Activated naive CD8-positive, alpha-beta T cell treated with anti-CD3 and anti-CD28 coated beads, Interleukin-2, amount 10 ng/mL, durations not matched to agents 7 days and 5 days (primary cell): ENCODE data around the gene AGO1. TPM values are rescaled to one million over a fixed set of nuclear protein-coding genes. Genes with fewer than 3 reads are reported as not detected.
"Not testable (repeated sequence)": the region's sequence is repeated elsewhere in the genome, so short reads cannot be mapped to it uniquely, and the experiment has no call there.

ENCODE experiments used
- ATAC-seq: fragments of 150-1000 bp; cut with Tn5 transposase; one replicate; pipeline ENCODE4 v1.10.0; 2021; ENCODE audit warnings: low read depth, moderate library complexity
- POLR2A ChIA-PET: fragments of 350-600 bp; sonication (Branson Sonifier 250); formaldehyde crosslinking; loops from one replicate; lab custom pipeline; 2021; ENCODE audit warnings: antibody characterized with exemption; lab: Charles Lee
- DNase-seq: peaks from one replicate; pipeline ENCODE4 v3.0.0; 2021
- H3K27ac Mint-ChIP-seq: one replicate; pipeline ENCODE4 v1.8.0; 2022; ENCODE audit warnings: mild to moderate bottlenecking, mixed read lengths
- H3K27me3 Mint-ChIP-seq: one replicate; pipeline ENCODE4 v1.8.0; 2022; ENCODE audit warnings: mild to moderate bottlenecking, moderate library complexity, mixed read lengths
- H3K36me3 Mint-ChIP-seq: one replicate; pipeline ENCODE4 v1.8.0; 2021; ENCODE audit warnings: mild to moderate bottlenecking, mixed read lengths
- H3K4me1 Mint-ChIP-seq: one replicate; pipeline ENCODE4 v1.8.0; 2021; ENCODE audit warnings: mixed read lengths
- H3K4me3 Mint-ChIP-seq: one replicate; pipeline ENCODE4 v1.8.0; 2022; ENCODE audit warnings: mild to moderate bottlenecking, moderate library complexity, mixed read lengths
- H3K9me3 Mint-ChIP-seq: one replicate; pipeline ENCODE4 v1.8.0; 2021; ENCODE audit warnings: mixed read lengths
- total RNA-seq, 2 experiments: library from RNA; stranded (reverse); gene quantifications; one replicate each; pipeline ENCODE4 v1.2.3, GENCODE V29; 2021

Gene AGO1
- total RNA-seq, 2 experiments from 2014 or later: 24.0 to 24.8 TPM

DNA sequence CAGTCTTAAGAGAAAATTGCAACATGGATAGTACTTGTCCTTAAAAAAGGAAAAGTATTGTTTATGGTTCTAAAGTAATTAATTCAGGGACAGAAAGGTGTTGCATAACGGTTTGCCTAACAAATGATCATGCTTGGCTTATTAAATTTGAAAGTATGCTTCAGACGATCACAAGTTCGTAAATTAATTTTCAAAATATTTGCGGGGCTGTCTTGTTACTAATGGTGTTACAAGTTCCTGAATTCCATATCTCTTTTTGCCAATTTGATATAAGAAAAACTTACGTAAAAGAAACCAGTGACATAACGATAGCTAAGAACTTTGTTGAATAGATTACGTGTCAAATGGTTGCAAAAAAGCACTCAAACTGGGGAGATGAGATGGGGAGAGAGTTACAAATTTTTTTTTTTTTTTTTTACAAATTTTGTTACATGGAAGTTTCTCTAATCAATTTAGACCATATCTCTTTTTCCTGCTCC lies 49.2 kb downstream of the AGO1 start:
- DNase-seq (no peak), ATAC-seq (no peak)
- H3K27me3 Mint-ChIP-seq: no peaks in the 10 kb centered on the region
- peak overlapping the region; percentile 90 for H3K27ac Mint-ChIP-seq
- no peaks in the 10 kb centered on the region for H3K36me3 Mint-ChIP-seq
- POLR2A ChIA-PET: interaction anchor here (0.7 to 2.6 kb wide), 4 partner anchors 9 to 50 kb away, joined by 4 to 27 read pairs (median 6); partner anchors contain the start of gene AGO1
- no peaks in the 10 kb centered on the region for H3K9me3 Mint-ChIP-seq
- H3K4me1 Mint-ChIP-seq: peaks cover 29% of the 10 kb centered on the region
- peak overlapping the region; percentile 92 for H3K4me3 Mint-ChIP-seq

DNA sequence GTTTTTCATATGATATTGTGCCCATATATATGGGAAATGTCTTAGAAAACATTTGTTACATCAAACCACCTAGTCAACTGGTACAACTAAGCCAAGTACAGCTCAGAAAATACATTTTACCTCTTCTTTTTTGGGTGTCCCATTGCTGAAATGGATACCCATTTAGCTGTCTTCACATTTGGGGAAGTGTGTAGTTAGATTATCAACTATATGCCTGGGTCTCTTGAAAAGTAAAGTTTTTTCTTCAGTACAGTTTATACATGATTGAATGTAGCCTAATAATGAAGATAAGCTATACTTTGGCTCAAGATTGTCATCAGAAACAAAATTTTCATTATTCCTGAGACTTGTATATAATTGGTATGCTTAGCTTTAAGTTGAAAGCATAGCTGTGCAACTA lies 49.9 kb downstream of the AGO1 start:
- Mint-ChIP-seq H3K27ac (no peak overlapping the region), H3K27me3 (no peaks in the 10 kb centered on the region), H3K36me3 (no peaks in the 10 kb centered on the region), H3K4me1 (peaks cover 29% of the 10 kb centered on the region), H3K4me3 (peak overlapping the region; percentile 92), H3K9me3 (no peaks in the 10 kb centered on the region)
- ATAC-seq (no peak), DNase-seq (no peak)
- POLR2A ChIA-PET: interaction anchor here (1.2 to 1.3 kb wide), 2 partner anchors 9 to 49 kb away, joined by 4 to 7 read pairs; partner anchors contain the start of gene AGO1

DNA sequence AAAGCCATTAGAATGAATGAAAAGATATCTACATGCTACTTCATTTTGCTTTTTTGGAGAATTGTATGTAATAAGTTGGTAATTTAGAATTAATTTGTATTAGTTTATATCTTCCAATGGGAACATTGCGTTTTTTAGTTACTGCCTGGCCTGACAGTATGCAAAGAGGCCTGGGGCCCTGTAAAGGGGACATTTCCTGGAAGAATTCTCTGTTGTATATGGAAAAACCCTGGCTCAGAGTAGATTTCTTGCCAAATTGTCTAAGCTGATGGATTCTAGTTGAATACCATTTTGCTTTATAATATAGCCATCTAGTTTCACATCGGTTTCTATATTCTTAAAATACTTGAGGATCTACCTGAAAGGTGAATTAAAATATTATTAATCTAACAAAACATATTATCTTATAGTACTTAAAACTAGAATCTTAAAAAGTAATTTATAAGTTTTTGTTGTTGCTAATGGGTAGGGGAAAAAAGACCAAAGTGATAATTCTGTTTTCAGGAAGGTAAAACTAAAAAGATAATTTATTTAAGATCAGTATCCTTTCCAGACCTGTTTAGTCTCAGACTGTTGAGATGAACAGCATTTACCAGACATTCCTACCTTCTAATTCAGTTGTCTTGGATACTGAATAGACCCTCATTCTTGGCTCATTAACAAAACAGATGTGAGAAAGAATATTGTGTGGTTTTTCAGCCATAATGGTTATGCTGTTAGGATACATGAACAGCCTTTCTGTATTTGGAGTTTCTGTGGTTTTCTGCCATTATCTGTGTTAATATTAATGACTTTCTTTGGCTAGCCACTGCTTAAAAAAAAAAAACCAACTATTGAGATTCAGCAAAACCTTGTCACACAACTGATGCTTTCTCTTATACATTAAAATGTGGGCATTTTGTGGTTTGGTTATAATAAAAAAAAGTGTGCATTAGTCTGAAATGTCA lies 52.7 kb downstream of the AGO1 start:
- peaks cover 2% of the 10 kb centered on the region for H3K36me3 Mint-ChIP-seq
- POLR2A ChIA-PET: no interaction called here
- no peaks in the 10 kb centered on the region for H3K9me3 Mint-ChIP-seq
- H3K27me3 Mint-ChIP-seq: no peaks in the 10 kb centered on the region
- no peak for ATAC-seq
- H3K4me3 Mint-ChIP-seq: no peak overlapping the region
- peaks cover 29% of the 10 kb centered on the region for H3K4me1 Mint-ChIP-seq
- H3K27ac Mint-ChIP-seq: no peak overlapping the region
- DNase-seq: no peak

DNA sequence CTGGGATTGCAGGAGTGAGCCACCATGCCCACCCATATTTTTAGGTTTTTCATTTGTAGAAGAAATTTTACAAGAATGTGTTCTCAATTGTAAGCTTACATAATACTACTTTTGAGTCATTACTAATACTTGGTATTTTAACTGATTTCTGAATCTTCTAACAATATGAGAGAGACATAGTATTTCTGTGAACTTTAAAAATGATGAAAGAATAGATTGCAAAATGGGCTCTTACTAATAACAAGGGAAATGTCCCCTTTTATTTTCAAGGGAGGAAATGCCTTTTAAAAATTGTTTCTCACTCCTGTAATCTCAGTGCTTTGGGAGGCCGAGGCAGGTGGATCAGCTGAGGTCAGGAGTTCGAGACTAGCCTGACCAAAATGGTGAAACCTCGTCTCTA lies 53.8 kb downstream of the AGO1 start:
- H3K4me1 Mint-ChIP-seq: peaks cover 34% of the 10 kb centered on the region
- H3K9me3 Mint-ChIP-seq: no peaks in the 10 kb centered on the region
- H3K27me3 Mint-ChIP-seq: no peaks in the 10 kb centered on the region
- H3K36me3 Mint-ChIP-seq: peaks cover 8% of the 10 kb centered on the region
- DNase-seq (no peak), ATAC-seq (no peak)
- POLR2A ChIA-PET: no interaction called here
- no peak overlapping the region for H3K27ac Mint-ChIP-seq
- H3K4me3 Mint-ChIP-seq: no peak overlapping the region

DNA sequence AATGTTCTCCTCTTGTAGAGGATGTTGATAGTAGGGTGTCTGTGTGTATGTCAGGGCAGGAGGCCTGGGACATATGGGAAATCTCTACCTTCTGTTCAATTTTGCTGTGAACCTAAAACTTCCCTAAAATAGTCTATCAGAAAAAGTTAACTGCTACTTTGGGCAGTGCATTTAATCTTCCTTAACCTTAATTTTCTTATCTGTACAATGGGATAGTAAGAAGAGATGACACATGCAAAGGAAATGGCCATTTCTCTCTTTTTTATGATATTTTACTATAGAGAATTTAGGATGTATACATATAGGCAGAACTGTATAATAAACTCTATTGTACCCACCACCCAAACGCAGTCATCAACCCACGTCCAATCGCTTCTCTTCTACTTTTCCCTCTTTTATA lies 56.5 kb downstream of the AGO1 start:
- H3K9me3 Mint-ChIP-seq: no peaks in the 10 kb centered on the region
- no peak overlapping the region for H3K27ac Mint-ChIP-seq
- H3K4me1 Mint-ChIP-seq: peaks cover 28% of the 10 kb centered on the region
- ATAC-seq (no peak), DNase-seq (no peak)
- POLR2A ChIA-PET: no interaction called here
- H3K4me3 Mint-ChIP-seq: no peak overlapping the region
- no peaks in the 10 kb centered on the region for H3K27me3 Mint-ChIP-seq
- H3K36me3 Mint-ChIP-seq: peaks cover 10% of the 10 kb centered on the region

DNA sequence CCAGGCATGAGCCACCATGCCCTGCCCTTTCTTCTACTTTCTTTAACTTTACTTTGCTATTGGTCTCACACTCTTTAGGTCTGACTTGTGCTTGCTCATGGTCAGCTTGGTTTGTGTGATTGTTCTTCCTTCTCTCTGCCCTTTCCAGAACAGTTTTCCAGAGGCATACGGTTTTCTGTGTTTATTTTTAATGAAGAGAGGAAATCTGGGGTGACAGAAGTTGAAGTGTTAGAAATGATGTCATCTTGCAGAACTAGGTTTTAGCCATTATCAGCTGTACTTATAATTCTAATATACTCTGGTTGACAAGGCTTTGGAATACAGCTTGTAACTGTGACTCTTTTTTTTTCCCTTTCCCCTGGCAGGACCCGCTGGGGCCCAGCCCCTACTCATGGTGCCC lies 62.3 kb downstream of the AGO1 start:
- Mint-ChIP-seq H3K36me3 (peaks cover 25% of the 10 kb centered on the region), H3K4me3 (no peak overlapping the region), H3K27ac (no peak overlapping the region), H3K4me1 (peaks cover 33% of the 10 kb centered on the region), H3K27me3 (no peaks in the 10 kb centered on the region), H3K9me3 (no peaks in the 10 kb centered on the region)
- ATAC-seq (no peak), DNase-seq (no peak)
- POLR2A ChIA-PET: interaction anchor here (2.2 kb wide), 1 partner anchor 14 kb away, joined by 10 read pairs; the partner anchor contains the start of gene AGO3

DNA sequence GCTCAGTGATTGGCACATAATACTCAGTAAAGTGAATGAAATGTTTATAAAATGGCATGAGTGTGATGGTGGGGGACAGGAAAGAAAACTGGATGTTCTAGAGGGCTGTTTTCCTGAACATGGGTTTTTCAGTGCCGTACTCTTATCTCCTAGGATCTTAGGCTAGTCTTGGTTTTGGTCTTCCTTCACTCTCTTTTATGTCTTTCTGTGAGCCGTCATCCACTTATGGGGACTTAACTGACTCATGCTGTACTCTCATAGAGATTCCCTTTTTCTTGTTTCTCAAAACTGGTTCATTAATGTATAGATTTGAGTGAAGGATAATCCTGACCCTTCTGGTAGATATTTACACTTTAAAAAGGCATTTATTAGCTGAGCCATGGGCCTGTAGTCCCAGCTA lies 64.5 kb downstream of the AGO1 start:
- Mint-ChIP-seq H3K27ac (no peak overlapping the region), H3K4me3 (no peak overlapping the region), H3K4me1 (peaks cover 18% of the 10 kb centered on the region), H3K27me3 (no peaks in the 10 kb centered on the region), H3K36me3 (peaks cover 20% of the 10 kb centered on the region), H3K9me3 (no peaks in the 10 kb centered on the region)
- no peak for ATAC-seq
- POLR2A ChIA-PET: interaction anchor here (0.5 kb wide), 1 partner anchor 254 kb away, joined by 3 read pairs; no protein-coding TSS in a partner anchor
- DNase-seq: no peak

DNA sequence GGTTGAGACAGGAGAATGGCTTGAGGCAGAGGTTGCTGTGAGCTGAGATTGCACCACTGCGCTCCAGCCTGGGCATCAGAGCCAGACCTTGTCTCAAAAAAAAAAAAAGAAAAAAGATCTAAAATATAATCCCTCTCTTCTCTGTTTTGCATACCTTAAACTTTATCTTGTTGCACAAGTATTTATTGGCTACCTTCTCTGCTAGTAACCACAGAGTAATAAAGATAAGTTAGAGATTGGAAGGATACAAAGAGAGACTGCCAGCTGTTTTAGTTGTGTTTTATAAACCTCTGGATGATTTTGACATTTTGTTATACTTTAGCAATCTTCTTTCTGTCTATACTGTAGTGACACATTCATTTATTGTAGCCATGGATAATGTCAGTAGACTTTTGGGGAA lies 75.5 kb downstream of the AGO1 start:
- Mint-ChIP-seq H3K9me3 (no peaks in the 10 kb centered on the region), H3K4me3 (no peak overlapping the region), H3K27me3 (no peaks in the 10 kb centered on the region), H3K4me1 (peaks cover 3% of the 10 kb centered on the region), H3K27ac (no peak overlapping the region), H3K36me3 (peaks cover 10% of the 10 kb centered on the region)
- DNase-seq (no peak), ATAC-seq (no peak)
- POLR2A ChIA-PET: interaction anchor here (0.7 to 0.9 kb wide), 2 partner anchors 24 to 28 kb away, joined by 3 read pairs; partner anchors contain the start of gene AGO3

DNA sequence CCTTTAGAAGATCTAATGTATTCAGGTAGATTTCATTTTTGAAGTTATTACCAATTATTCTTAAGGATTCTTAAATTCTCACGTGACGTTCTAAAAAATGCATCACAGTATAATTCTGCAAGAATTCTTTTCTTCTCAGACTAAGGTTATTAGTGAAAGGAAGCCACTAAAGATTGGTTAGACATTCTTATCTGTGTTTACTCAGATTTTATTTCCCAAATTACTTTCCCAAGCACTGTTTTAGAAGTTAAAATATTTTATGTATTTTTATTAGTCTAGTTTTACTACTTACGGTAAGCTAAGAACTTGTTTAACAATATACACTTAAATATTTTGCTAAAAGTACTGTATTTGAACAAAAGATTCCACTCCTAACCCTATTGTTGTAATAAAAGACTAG lies 76.3 kb downstream of the AGO1 start:
- peaks cover 3% of the 10 kb centered on the region for H3K4me1 Mint-ChIP-seq

DNA sequence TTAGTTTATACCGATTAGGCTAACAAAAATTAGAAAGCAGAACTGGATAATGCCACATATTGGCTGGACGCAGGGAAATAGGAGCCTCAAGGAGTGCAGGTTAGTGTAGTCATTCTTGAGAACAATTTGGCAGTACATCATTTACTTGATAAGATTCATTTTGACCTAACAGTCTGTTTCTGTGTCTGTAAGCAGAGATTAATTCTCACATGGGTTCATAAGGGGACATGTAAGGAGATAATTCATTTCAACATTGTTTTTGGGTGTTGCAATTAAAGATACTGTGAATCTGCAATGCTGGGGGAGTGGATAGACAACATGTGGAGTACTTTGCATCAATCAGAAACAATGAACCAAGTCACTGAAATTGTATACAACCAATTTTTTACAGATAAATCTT lies 79.9 kb downstream of the AGO1 start:
- H3K4me3 Mint-ChIP-seq: no peak overlapping the region
- no peak overlapping the region for H3K27ac Mint-ChIP-seq
- POLR2A ChIA-PET: no interaction called here
- H3K4me1 Mint-ChIP-seq: no peaks in the 10 kb centered on the region
- no peaks in the 10 kb centered on the region for H3K9me3 Mint-ChIP-seq
- no peaks in the 10 kb centered on the region for H3K27me3 Mint-ChIP-seq
- no peak for ATAC-seq
- no peak for DNase-seq
- H3K36me3 Mint-ChIP-seq: peaks cover 9% of the 10 kb centered on the region

More for the DNA sequence above, 76.3 kb downstream of the AGO1 start:
- Mint-ChIP-seq H3K9me3 (no peaks in the 10 kb centered on the region), H3K27me3 (no peaks in the 10 kb centered on the region), H3K4me3 (no peak overlapping the region), H3K36me3 (peaks cover 10% of the 10 kb centered on the region), H3K27ac (no peak overlapping the region)
- DNase-seq (no peak), ATAC-seq (no peak)
- POLR2A ChIA-PET: no interaction called here

DNA sequence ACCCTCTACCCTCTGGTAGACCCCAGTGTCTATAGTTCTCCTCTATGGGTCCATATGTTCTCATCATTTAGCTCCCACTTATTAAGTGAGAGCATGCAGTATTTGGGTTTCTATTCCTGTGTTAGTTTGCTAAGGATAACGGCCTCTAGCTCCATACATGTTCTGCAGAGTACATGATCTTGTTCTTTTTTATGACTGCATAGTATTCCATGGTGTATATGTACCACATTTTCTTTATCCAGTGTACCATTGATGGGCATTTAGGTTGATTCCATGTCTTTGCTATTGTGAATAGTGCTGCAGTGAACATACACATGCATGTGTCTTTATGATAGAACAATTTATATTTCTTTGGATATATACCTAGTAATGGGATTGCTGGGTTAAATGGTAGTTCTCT lies 81.3 kb downstream of the AGO1 start:
- DNase-seq, H3K27ac Mint-ChIP-seq, H3K4me1 Mint-ChIP-seq, H3K9me3 Mint-ChIP-seq, ATAC-seq, H3K4me3 Mint-ChIP-seq, H3K27me3 Mint-ChIP-seq, POLR2A ChIA-PET: not testable (repeated sequence)
- H3K36me3 Mint-ChIP-seq: peaks cover 19% of the 10 kb centered on the region

DNA sequence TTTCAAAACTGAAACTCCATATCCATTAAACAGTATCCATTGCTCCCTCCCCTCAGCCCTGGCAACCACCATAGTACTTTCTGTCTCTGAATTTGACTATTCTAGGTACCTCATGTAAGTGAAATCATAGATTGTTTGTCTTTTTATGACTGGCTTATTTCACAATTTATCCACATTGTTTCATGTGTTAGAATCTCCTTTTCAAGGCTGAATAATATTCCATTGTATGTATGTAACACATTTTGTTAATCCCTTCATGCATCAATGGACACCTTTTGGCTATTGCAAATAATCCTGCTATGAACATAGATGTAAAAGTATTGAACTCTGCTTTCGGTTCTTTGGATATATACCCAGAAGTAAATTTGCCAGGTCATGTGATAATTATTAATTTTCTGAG lies 85.4 kb downstream of the AGO1 start:
- no peak for ATAC-seq
- no peaks in the 10 kb centered on the region for H3K9me3 Mint-ChIP-seq

DNA sequence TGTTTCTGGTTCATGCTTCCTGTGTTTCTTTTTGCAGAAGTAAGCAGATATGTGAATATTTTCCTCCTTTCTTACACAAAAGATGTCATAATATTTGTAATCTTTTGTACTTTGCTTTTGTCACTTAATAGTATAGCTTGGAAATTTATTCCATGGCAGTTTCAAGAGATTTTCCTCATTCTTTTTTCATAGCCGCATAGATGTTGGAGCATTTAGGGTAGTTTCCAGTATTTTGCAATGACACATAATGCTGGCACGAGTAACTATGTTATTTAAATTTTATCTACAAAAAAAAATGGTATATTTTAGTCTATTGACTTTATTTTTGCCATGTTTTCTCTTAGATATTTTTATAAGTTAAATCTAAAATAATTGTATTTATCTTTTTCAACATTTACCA lies 88.6 kb downstream of the AGO1 start:
- H3K36me3 Mint-ChIP-seq: peaks cover 45% of the 10 kb centered on the region
- no peak overlapping the region for H3K27ac Mint-ChIP-seq
- no peaks in the 10 kb centered on the region for H3K9me3 Mint-ChIP-seq
- no peaks in the 10 kb centered on the region for H3K27me3 Mint-ChIP-seq
- no peak for DNase-seq
- peaks cover 10% of the 10 kb centered on the region for H3K4me1 Mint-ChIP-seq
- no peak overlapping the region for H3K4me3 Mint-ChIP-seq
- POLR2A ChIA-PET: no interaction called here
- ATAC-seq: no peak

More for the DNA sequence above, 85.4 kb downstream of the AGO1 start:
- Mint-ChIP-seq H3K4me3 (no peak overlapping the region), H3K36me3 (peaks cover 29% of the 10 kb centered on the region), H3K27me3 (no peaks in the 10 kb centered on the region), H3K27ac (no peak overlapping the region), H3K4me1 (no peaks in the 10 kb centered on the region)
- DNase-seq: no peak
- POLR2A ChIA-PET: no interaction called here

DNA sequence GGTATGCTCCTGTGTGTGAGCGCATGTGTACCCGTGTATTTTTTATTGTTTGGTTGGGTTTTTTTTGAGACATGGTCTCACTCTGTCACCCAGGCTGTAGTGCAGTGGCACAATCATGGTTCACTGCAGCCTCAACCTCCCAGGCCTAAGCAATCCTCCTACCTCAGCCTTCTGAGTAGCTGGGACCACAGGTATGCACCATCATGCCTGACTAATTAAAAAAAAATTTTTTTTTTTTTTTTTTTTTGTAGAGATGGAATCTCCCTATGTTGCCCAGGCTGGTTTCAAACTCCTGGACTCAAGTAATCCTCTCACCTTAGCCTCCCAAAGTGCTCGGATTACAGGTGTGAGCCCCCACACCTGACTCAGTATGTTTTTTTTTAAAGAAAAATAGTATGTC lies 89.6 kb downstream of the AGO1 start:
- H3K4me3 Mint-ChIP-seq, ATAC-seq, H3K27ac Mint-ChIP-seq, DNase-seq, H3K9me3 Mint-ChIP-seq, POLR2A ChIA-PET, H3K27me3 Mint-ChIP-seq: not testable (repeated sequence)
- Mint-ChIP-seq H3K36me3 (peaks cover 45% of the 10 kb centered on the region), H3K4me1 (peaks cover 10% of the 10 kb centered on the region)
